K562 (cell line): ENCODE results near the gene LRRC9. TPM values are rescaled to one million over a fixed set of nuclear protein-coding genes. Genes with fewer than 3 reads are reported as not detected.
A peak's percentile ranks its signal among the peaks of the same experiment; 100 is the strongest.

Source experiments
- BACH1 ChIP-seq: fragments of 200-800 bp; sonication (Bioruptor generic); IDR thresholded peaks from 2 replicates; pipeline ENCODE4 v1.6.1; 2016; ENCODE audit warnings: missing genetic modification characterization, missing compliant biosample characterization
- C11orf30 ChIP-seq: fragments of 450-650 bp; IDR thresholded peaks from 2 replicates; pipeline ENCODE4 v1.6.1; 2016; ENCODE audit warnings: low read depth, mild to moderate bottlenecking
- CBFA2T3 ChIP-seq: fragments of 450-650 bp; IDR thresholded peaks from 2 replicates; pipeline ENCODE4 v1.6.1; 2017
- CBX5 ChIP-seq: IDR thresholded peaks from 2 replicates; pipeline ENCODE4 v1.6.1; 2014; ENCODE audit warnings: low read depth, borderline replicate concordance
- CCAR2 ChIP-seq: fragments of 200-400 bp; formaldehyde crosslinking; IDR thresholded peaks from 2 replicates; pipeline ENCODE4 v1.6.1; 2017; ENCODE audit warnings: mild to moderate bottlenecking, low read depth, low read length
- DEAF1 ChIP-seq: fragments of 450-650 bp; formaldehyde crosslinking; IDR thresholded peaks from 2 replicates; pipeline ENCODE4 v1.4.0; 2020; ENCODE audit warnings: mild to moderate bottlenecking, moderate library complexity
- ETV1 ChIP-seq: fragments of 450-650 bp; conservative IDR thresholded peaks from 2 replicates; pipeline ENCODE4 v1.6.1; 2016; ENCODE audit warnings: missing genetic modification characterization, control low read depth, low read depth, missing compliant biosample characterization
- ETV5 ChIP-seq: sonication (generic); formaldehyde crosslinking; IDR thresholded peaks from 2 replicates; pipeline ENCODE4 v1.4.0; 2020; ENCODE audit warnings: low read depth, mild to moderate bottlenecking, missing genetic modification reagents
- HES1 ChIP-seq: fragments of 450-650 bp; IDR thresholded peaks from 2 replicates; pipeline ENCODE4 v1.6.1; 2016; ENCODE audit warnings: low read depth, mild to moderate bottlenecking, moderate library complexity
- KDM4B ChIP-seq, 2 experiments: fragments of 450-650 bp in 1 of 2; sonication (generic) in 1 of 2; IDR thresholded peaks; 2 replicates each; pipeline ENCODE4 v1.6.1; 2016 to 2017; ENCODE audit warnings: borderline replicate concordance in 2 of 2, antibody characterized with exemption in 1 of 2, low read depth in 1 of 2, mild to moderate bottlenecking in 1 of 2
- NBN ChIP-seq: fragments of 450-650 bp; IDR thresholded peaks from 2 replicates; pipeline ENCODE4 v1.6.1; 2016; ENCODE audit warnings: low read depth, mild to moderate bottlenecking
- NFIC ChIP-seq: fragments of 450-650 bp; IDR thresholded peaks from 2 replicates; pipeline ENCODE4 v1.6.1; 2017; ENCODE audit warnings: mild to moderate bottlenecking, inconsistent platforms
- NR4A1 ChIP-seq, 2 experiments: fragments of 250-450 bp in 1 of 2; fragments of 450-650 bp in 1 of 2; sonication (Bioruptor Pico) in 1 of 2; IDR thresholded peaks; 2 replicates each; pipeline versions ENCODE4 v1.4.0 to v1.6.1; 2016 to 2020; ENCODE audit warnings: mild to moderate bottlenecking in 2 of 2, missing compliant biosample characterization in 1 of 2, missing genetic modification characterization in 1 of 2, moderate library complexity in 1 of 2
- TCFL5 ChIP-seq: fragments of 250-450 bp; sonication (Bioruptor Pico); conservative IDR thresholded peaks from 2 replicates; pipeline ENCODE4 v1.6.1; 2021; ENCODE audit warnings: mild to moderate bottlenecking, moderate library complexity, matching md5 sums
- UBTF ChIP-seq, 2 experiments: IDR thresholded peaks; 2 replicates each; pipeline ENCODE4 v1.6.1; 2012; ENCODE audit warnings: improper control_type of control experiment in 2 of 2, low read depth in 2 of 2, low read length in 2 of 2, borderline replicate concordance in 1 of 2
- VEZF1 ChIP-seq: fragments of 200-800 bp; sonication (Bioruptor generic); IDR thresholded peaks from 2 replicates; pipeline ENCODE4 v1.6.1; 2017; ENCODE audit warnings: missing genetic modification characterization, missing compliant biosample characterization
- ZNF707 ChIP-seq: fragments of 250-450 bp; sonication (Bioruptor Pico); conservative IDR thresholded peaks from 2 replicates; pipeline ENCODE4 v1.8.0; 2022; ENCODE audit warnings: inconsistent platforms, mild to moderate bottlenecking, moderate library complexity
- ZNF740 ChIP-seq, 3 experiments: fragments of 200-800 bp in 1 of 3; sonication (Bioruptor generic) in 1 of 3; sonication (generic) in 1 of 3; formaldehyde crosslinking in 1 of 3; IDR thresholded peaks; 2 replicates each; pipeline versions ENCODE4 v1.6.1 to v1.8.0; 2016 to 2022; ENCODE audit warnings: mild to moderate bottlenecking in 2 of 3, missing compliant biosample characterization in 2 of 3, missing genetic modification characterization in 2 of 3, missing genetic modification reagents in 1 of 3
- polyA plus RNA-seq, 8 experiments: library from polyadenylated mRNA; depleted of rRNA in 4 of 8; stranded (reverse) in 5 of 8; unstranded in 3 of 8; fragments of >200 nt; fragmentation: Nextera tagmentation in 2 of 8; fragmentation: Illumina TruSeq in 1 of 8; extraction: Ambion mirVana in 2 of 8; extraction: Trizol in 1 of 8; gene quantifications; 2 replicates each; pipeline versions ENCODE4 v1.2.1 to v1.2.3, GENCODE V29; 2011 to 2014; ENCODE audit warnings: inconsistent platforms in 1 of 8, missing spikeins in 1 of 8
- total RNA-seq, 7 experiments: library from RNA; depleted of rRNA in 6 of 7; stranded (reverse); fragments of >200 nt in 6 of 7; fragmentation: Illumina TruSeq in 2 of 7; extraction: Trizol in 2 of 7; gene quantifications; 2 replicates each; pipeline versions ENCODE4 v1.2.1 to v1.2.3, GENCODE V29; 2011 to 2021; ENCODE audit warnings: low replicate concordance in 1 of 7

Gene LRRC9
- total and polyA plus RNA-seq, 9 of the 15 experiments (the other 6 are each of a cell fraction or from before 2014, with no cell fraction given): not detected

GRCh38 chr14:60090864-60091519 is 171.0 kb downstream of the LRRC9 start (continued):
- TF ChIP-seq ETV1 (tag) (no peak), BACH1 (tag) (no peak), ETV5 (CRISPR knock-in tag) (no peak), CBFA2T3 (0 out of 2 replicates have a peak, but pooled peaks have one; percentile 4), CBX5 (no peak), C11orf30 (peak; percentile 74; the same call in 1 of the 2 replicates), NR4A1 (CRISPR knock-in tag; IDR thresholded peaks at IDR 0.05) (no peak), NR4A1 (tag; IDR thresholded peaks at IDR 0.05) (no peak), ZNF707 (no peak), KDM4B (IDR thresholded peaks at IDR 0.05; ENCODE audit: borderline replicate concordance in 2 of 2, low read depth in 1 of 2) (no peak), NBN (no peak), HES1 (no peak), UBTF (IDR thresholded peaks at IDR 0.05; ENCODE audit: borderline replicate concordance in 1 of 2, low read depth in 2 of 2, low read length in 2 of 2) (no peak), DEAF1 (CRISPR knock-in tag) (no peak), ZNF740 (CRISPR knock-in tag; IDR thresholded peaks at IDR 0.05) (no peak), ZNF740 (tag; IDR thresholded peaks at IDR 0.05) (peak in 1 of 2 experiments; percentile 78; a peak in 2 of 4 replicates), CCAR2 (no peak), TCFL5 (CRISPR knock-in tag) (no peak), VEZF1 (CRISPR knock-in tag) (peak; percentile 89), NFIC (peak; percentile 92)
